Natural killer cell treated with Interleukin-12 subunit alpha and Interleukin-12 subunit beta and Interleukin-15 and Interleukin-18, amount 100 ng/mL, for 72 hours (primary cell): ENCODE measurements around the gene SORCS2. TPM values are rescaled to one million over a fixed set of nuclear protein-coding genes. Genes with fewer than 3 reads are reported as not detected.

Experiments used
- ATAC-seq, 2 donors: fragments of 150-1000 bp; cut with Tn5 transposase in 1 of 2; sonication (Bioruptor Pico), chemical (Tn5 transposase) in 1 of 2; 2 replicates each; pipeline ENCODE4 v1.10.0; 2021
- DNase-seq: peaks from one replicate; pipeline ENCODE4 v3.0.0; 2022; ENCODE audit warnings: low spot score
- H3K27ac Mint-ChIP-seq, 2 donors: 1 replicate in 1 of 2; 2 replicates in 1 of 2; pipeline ENCODE4 v1.8.0; 2022; ENCODE audit warnings: mixed read lengths in 2 of 2, mild to moderate bottlenecking in 1 of 2, moderate library complexity in 1 of 2
- H3K27me3 Mint-ChIP-seq, 2 donors: 1 replicate in 1 of 2; 2 replicates in 1 of 2; pipeline ENCODE4 v1.8.0; 2022; ENCODE audit warnings: mixed read lengths in 2 of 2
- H3K36me3 Mint-ChIP-seq: one replicate; pipeline ENCODE4 v1.8.0; 2022; ENCODE audit warnings: mixed read lengths
- H3K4me1 Mint-ChIP-seq, 2 donors: 1 replicate in 1 of 2; 2 replicates in 1 of 2; pipeline ENCODE4 v1.8.0; 2022; ENCODE audit warnings: low read depth in 2 of 2, mixed read lengths in 2 of 2, mild to moderate bottlenecking in 1 of 2
- H3K4me3 Mint-ChIP-seq: one replicate; pipeline ENCODE4 v1.8.0; 2022; ENCODE audit warnings: mixed read lengths
- H3K9me3 Mint-ChIP-seq: 2 replicates; pipeline ENCODE4 v1.8.0; 2022; ENCODE audit warnings: mixed read lengths
- total RNA-seq, 2 donors: library from RNA; stranded (reverse); gene quantifications; one replicate each; pipeline ENCODE4 v1.2.3, GENCODE V29; 2022

SORCS2 gene
- total RNA-seq, 2 donors from 2014 or later: 0.17 to 0.21 TPM

DNA sequence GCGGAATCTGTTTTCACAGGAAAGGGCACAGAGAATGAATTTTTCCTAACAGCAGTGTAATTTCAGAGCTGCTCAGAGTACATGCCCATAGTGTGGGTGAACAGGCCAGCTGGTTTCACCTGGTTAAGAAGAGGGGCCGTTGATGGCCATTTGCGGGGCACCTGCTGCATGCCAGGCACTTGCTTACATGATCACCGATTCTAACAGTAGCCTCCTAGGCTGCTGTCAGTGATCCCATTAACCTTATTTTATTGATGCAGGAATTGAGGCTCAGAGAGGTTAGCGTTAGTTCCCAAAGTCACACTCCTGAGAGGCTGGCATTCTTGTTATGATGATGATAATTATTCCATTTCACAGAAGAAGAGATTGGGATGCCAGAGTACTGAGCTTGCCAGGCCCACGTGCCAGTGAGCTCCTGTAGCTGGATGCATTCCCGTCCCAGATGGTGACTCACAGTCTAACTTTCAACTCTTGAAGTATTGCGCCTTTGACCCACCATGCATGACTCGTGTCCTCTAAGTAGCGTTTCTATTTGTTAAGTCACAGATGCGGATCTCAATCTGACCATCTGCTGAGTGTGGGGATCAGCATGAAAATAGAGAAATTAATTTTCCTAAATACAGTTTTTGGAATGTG, 165.9 kb downstream of the SORCS2 start:
- Mint-ChIP-seq H3K4me3 (no peak overlapping the region), H3K27me3 (no peaks in the 10 kb centered on the region), H3K4me1 (no peaks in the 10 kb centered on the region), H3K27ac (no peak overlapping the region), H3K9me3 (no peaks in the 10 kb centered on the region), H3K36me3 (no peaks in the 10 kb centered on the region)
- DNase-seq: no peak
- ATAC-seq: no peak

DNA sequence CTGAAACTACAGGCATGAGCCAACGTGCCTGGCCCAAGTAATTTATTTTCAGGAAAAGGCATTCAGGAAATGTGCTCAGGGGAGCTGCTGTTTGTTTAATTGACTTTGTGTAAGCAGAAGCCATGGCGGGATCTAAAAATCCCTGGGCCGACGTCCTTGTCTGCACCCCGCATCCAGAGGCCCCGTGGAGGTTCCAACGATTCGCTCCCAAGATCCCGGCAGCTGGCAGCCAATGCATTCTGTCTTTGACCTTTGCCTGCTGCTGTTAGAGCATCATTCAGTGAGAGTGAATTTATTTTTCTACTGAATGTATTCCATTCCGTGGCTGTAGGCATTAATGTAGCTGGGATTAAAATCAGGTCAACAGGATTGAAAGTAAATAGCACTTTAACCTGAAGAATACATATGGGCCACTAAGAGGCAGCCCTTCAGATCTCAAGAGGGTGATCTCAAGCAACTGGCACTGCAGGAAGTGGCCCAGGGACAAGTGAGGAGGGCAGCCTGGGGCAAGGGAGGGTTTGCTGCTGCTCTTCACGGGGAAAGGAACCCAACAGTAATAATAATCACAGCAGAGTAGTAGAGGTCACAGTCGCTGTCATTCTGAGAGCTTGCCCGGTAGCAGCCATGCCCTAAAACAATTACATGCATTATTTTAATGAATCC, 167.2 kb downstream of the SORCS2 start:
- Mint-ChIP-seq H3K27ac (no peak overlapping the region), H3K4me3 (no peak overlapping the region), H3K4me1 (peaks cover 0 to 2% of the 10 kb centered on the region in 2 donors), H3K9me3 (peaks cover 3% of the 10 kb centered on the region), H3K27me3 (no peaks in the 10 kb centered on the region), H3K36me3 (no peaks in the 10 kb centered on the region)
- ATAC-seq (no peak), DNase-seq (no peak)

DNA sequence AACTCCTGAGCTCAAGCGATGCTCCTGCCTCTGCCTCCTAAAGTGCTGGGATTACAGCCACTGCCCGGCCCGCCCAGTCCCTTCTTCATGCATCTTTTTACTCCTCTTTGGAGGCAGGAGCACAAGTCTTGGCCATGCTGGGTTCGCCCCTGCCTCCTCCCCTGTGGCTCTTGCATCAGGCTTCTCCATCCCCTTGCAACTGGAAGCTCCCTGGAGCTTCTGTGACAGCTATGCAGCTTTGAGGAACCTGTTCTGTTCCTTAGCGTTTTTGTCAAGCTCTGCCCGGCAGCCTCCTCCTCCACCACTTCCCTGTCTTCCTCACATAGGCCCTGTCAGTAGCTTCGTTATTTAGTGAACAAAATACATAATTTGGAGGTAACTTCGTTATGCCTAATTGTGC, 168.5 kb downstream of the SORCS2 start:
- H3K4me3 Mint-ChIP-seq: no peak overlapping the region
- ATAC-seq: no peak

DNA sequence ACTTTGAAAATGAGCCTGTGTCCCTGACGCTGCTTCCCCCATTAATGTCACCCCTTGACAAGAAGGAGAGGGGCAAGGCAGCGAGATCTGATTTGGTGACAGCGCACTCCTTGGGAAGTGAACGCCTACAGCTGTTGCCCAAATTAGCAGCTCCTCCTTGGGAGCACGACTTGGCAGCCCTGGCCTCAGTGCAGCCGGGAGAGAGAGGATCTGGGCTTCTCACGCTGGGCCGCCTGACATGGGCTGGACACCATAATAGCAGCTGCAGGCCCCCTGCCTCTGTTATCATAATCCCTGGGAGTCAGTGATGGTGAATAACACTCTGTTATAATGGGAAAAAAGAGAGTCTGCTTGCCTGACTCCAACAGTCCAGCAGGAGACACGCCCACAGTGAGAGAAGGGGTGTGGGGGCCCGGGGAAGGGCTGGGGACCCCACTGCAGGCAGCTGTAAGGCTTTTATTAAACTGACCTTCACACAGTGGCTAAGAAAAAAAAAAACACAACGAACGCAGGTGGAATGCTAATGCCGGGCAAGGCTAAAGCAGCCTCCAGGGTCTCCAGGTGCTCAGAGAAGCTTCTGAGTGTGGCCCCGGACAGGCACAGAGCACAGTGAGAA, 169.1 kb downstream of the SORCS2 start:
- DNase-seq (peak; percentile 38), ATAC-seq (no peak)
- Mint-ChIP-seq H3K9me3 (peaks cover 3% of the 10 kb centered on the region), H3K27ac (no peak overlapping the region), H3K4me1 (peaks cover 0 to 2% of the 10 kb centered on the region in 2 donors), H3K27me3 (peaks cover under 1 to 5% of the 10 kb centered on the region in 2 donors), H3K36me3 (no peaks in the 10 kb centered on the region), H3K4me3 (no peak overlapping the region)

More for the DNA sequence above, 168.5 kb downstream of the SORCS2 start:
- H3K4me1 Mint-ChIP-seq: peaks cover 0 to 2% of the 10 kb centered on the region in 2 donors
- H3K36me3 Mint-ChIP-seq: no peaks in the 10 kb centered on the region
- no peak overlapping the region for H3K27ac Mint-ChIP-seq
- peaks cover 3% of the 10 kb centered on the region for H3K9me3 Mint-ChIP-seq
- no peak for DNase-seq
- peaks cover 0 to 2% of the 10 kb centered on the region in 2 donors for H3K27me3 Mint-ChIP-seq

DNA sequence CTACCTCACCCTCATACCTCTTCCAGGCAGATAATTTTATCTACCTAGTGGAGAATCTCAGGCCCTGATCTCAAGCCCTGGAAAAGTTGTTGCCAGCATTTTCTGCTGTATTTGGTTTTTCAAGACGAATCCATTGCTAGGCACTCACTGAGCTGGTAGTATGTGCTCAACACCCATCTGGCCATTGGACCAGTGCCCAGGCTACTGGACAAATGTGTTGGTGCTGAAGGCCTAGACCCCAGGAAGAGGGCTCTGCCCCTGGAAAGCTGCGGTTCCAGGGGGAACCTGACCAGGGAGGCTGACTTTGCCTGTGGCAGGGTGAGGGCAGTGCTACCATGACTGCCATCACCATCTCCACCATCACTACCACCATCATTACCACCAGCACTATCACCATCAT, 170.0 kb downstream of the SORCS2 start:
- no peak for ATAC-seq
- H3K27ac Mint-ChIP-seq: no peak overlapping the region
- peaks cover 4 to 6% of the 10 kb centered on the region in 2 donors for H3K4me1 Mint-ChIP-seq
- DNase-seq: peak; percentile 37
- no peak overlapping the region for H3K4me3 Mint-ChIP-seq
- no peaks in the 10 kb centered on the region for H3K36me3 Mint-ChIP-seq
- peaks cover 6 to 9% of the 10 kb centered on the region in 2 donors for H3K27me3 Mint-ChIP-seq
- peaks cover 3% of the 10 kb centered on the region for H3K9me3 Mint-ChIP-seq

DNA sequence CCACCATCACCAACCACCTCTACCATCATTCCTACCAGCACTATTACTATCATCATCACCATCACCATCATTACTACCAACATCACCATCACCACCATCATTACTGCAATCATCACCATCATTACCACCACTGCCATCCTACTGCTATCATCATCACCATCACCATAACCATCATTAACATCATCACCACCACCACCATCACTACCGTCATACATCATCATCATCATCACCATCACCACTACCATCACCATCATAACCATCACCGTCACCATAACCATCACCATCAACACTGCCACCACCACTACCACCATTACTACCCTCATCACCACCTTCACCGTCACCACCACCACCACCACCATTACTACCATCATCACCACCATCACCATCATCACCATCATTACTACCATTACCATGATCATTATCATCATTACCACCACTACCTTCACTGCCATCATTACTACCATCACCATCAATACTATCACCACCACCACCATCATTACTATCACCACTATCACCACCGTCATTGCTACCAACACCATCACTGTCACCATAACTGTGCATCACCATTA, 170.6 kb downstream of the SORCS2 start:
- ATAC-seq: no peak

DNA sequence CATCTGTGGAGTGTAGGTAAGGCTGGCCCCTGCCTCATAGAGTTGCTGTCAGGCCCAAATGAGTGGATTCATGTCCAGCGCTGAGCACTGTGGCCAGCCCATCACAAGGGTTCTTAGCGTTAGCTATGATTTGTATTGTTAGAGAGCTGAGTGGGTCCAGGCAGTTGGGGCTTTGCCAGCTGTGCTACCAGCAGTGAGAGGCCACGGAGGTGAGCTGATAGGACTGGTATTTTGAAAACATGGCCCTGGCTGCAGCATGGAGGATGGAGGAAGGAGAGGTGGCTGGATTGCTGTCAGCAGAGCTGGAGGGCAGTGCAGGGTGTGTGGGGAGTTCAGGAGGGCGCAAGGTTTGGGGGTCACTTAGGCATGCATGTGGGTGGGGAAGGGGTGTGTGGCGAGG, 172.6 kb downstream of the SORCS2 start:
- ATAC-seq (no peak), DNase-seq (no peak)
- peaks cover 3% of the 10 kb centered on the region for H3K9me3 Mint-ChIP-seq
- H3K36me3 Mint-ChIP-seq: no peaks in the 10 kb centered on the region
- H3K27ac Mint-ChIP-seq: no peak overlapping the region
- peaks cover 6 to 9% of the 10 kb centered on the region in 2 donors for H3K27me3 Mint-ChIP-seq
- H3K4me1 Mint-ChIP-seq: peaks cover 4 to 6% of the 10 kb centered on the region in 2 donors
- H3K4me3 Mint-ChIP-seq: no peak overlapping the region

More for the DNA sequence above, 170.6 kb downstream of the SORCS2 start:
- Mint-ChIP-seq H3K4me1 (peaks cover 4 to 6% of the 10 kb centered on the region in 2 donors), H3K27ac (no peak overlapping the region), H3K36me3 (no peaks in the 10 kb centered on the region), H3K9me3 (peaks cover 3% of the 10 kb centered on the region), H3K27me3 (peaks cover 6 to 9% of the 10 kb centered on the region in 2 donors), H3K4me3 (no peak overlapping the region)
- no peak for DNase-seq

DNA sequence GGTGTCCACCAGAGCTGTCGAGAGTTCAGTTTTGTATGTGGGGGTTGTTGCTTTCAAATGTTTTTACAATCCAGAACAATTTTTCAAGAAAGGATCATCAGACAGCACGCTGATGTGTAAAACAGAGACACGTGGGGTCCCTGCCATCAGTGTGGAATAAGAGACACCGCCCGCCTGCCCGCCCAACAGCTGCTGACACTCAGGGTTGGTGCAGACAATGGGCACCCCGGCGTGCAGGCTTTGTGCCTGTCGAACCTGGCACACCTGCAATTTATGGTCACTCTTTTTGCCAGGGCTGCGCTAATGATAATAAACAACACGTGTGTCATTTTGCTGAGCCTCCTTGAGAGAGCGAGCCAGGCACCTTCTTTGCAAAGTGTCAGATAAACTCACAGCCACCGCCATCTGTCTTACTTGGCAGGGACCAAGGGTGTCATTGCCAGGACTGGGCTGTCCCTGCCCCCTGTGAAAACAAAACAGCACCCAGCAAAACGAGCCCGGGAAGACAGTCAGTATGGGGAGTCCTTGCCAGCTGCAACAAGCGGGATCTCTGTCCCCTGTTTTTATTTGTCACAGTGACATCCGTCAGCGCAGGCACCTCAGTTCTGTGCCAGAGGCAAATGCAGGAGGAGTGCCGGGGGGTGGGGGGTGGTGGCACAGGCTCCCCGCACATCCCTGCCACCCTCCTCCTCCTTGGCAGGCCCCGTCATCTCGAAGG, 173.3 kb downstream of the SORCS2 start:
- Mint-ChIP-seq H3K27ac (no peak overlapping the region), H3K36me3 (no peaks in the 10 kb centered on the region), H3K27me3 (peaks cover 6 to 9% of the 10 kb centered on the region in 2 donors), H3K9me3 (peaks cover 3% of the 10 kb centered on the region), H3K4me3 (no peak overlapping the region), H3K4me1 (peaks cover 4 to 6% of the 10 kb centered on the region in 2 donors)
- DNase-seq: peak; percentile 35
- no peak for ATAC-seq

DNA sequence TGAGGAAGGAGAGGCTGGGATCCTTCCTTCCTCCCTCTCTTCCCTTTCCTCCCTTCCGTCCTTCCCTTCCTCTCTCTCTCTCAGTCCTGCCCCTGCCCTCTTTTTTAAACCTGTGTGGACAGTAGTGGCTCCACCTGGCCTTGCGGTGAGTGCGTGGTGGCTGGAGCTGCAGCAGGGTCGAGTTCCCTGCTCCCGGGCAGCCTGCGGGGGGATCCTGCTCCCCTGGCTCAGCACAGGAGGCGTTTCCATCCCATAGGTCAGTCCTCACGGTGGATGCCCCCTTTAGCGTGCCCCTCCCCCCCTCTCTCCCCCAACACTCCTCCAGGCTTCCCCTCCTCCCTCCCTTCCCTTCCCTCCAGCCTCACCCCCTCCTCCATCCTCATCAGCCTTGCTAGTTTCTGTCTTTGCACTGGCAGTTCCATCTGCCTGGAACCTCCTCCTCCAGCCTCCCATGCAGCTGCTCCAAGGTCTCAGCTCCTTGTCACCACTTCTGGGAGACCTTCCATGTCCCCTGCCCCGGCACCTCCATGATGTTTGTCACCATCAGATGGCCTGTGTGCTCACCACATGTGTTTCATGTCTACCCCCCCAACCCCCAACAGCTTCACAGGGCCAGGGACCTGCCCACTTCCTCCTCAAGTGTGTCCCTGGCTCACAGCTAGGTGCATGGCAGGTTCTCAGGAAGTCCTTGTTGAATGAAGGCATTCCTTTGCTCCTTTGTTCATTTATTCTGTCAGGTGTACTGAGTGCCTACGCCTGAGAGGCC, 174.0 kb downstream of the SORCS2 start:
- H3K4me1 Mint-ChIP-seq: peaks cover 4 to 6% of the 10 kb centered on the region in 2 donors
- H3K27me3 Mint-ChIP-seq: peaks cover 6 to 9% of the 10 kb centered on the region in 2 donors
- no peak overlapping the region for H3K4me3 Mint-ChIP-seq
- no peak overlapping the region for H3K27ac Mint-ChIP-seq
- ATAC-seq (no peak), DNase-seq (peak; percentile 45)
- no peaks in the 10 kb centered on the region for H3K36me3 Mint-ChIP-seq
- peaks cover 3% of the 10 kb centered on the region for H3K9me3 Mint-ChIP-seq

DNA sequence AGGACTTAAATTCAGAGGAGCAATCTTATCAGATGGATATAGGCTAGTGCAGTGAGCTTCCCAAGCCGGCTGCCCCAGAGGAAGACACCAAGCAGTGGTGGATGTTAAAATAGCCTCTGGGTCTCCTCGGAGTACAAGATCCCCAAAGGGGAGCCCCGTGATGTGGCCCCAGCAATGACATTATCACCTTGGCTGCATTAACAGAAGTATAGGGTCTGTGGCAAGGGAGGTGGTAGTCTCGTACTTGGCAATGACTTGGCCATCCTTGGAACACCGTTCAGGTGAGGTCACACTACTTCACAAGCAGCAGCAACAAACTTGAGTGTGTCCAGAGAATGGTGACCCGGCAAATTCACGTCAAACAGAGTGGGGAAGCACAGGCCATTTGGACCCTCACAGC, 174.6 kb downstream of the SORCS2 start:
- peak; percentile 28 for DNase-seq
- no peaks in the 10 kb centered on the region for H3K36me3 Mint-ChIP-seq
- ATAC-seq: no peak
- H3K27me3 Mint-ChIP-seq: peaks cover 6 to 9% of the 10 kb centered on the region in 2 donors
- H3K4me3 Mint-ChIP-seq: no peak overlapping the region
- peaks cover 4 to 6% of the 10 kb centered on the region in 2 donors for H3K4me1 Mint-ChIP-seq
- H3K9me3 Mint-ChIP-seq: peaks cover 3% of the 10 kb centered on the region
- H3K27ac Mint-ChIP-seq: no peak overlapping the region

DNA sequence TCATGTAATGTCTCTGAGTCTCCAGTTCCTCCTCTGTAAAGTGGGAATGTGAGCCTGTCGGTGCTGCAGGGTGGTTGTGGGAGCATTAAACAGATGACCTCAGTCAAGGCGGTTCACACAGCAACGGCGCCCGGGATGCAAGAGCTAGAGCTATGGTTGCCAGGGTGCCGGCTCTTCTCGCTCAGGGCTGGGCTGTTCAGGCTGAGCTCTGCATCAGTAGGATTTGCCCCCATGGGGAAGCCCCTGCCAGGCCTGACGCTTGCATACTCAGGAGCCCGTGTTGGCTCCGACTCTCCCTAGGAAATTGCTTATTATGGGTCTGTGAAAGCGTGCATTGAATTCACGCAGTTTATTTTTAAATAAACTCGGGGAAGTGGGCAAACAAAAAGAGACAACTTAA, 175.1 kb downstream of the SORCS2 start:
- Mint-ChIP-seq H3K27ac (no peak overlapping the region), H3K36me3 (no peaks in the 10 kb centered on the region), H3K9me3 (peaks cover 3% of the 10 kb centered on the region), H3K4me1 (peaks cover 4 to 6% of the 10 kb centered on the region in 2 donors), H3K27me3 (peaks cover 6 to 9% of the 10 kb centered on the region in 2 donors), H3K4me3 (no peak overlapping the region)
- DNase-seq: no peak
- ATAC-seq: no peak

DNA sequence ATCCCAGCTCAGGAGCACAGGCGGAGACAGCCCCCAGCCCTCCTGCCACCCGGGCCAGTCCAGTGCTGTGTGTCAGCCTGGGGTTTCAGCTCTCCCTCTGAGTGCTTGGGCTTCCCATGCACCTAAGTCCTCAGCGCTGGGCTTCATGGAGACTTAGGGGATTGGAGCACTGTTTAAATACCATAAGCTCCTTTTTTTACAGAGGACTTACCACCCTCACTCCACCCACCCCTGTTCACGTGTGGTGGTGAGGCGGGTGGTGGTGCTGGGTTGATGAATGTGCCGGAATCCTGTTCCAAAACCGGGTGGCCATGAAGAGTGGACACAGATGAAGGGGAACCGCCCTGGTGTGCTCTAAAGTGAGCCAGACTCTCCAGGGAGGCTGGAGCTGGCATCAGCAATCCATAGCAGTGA, 175.5 kb downstream of the SORCS2 start:
- Mint-ChIP-seq H3K27ac (no peak overlapping the region), H3K27me3 (peaks cover 8 to 10% of the 10 kb centered on the region in 2 donors), H3K4me3 (no peak overlapping the region), H3K9me3 (peaks cover 3% of the 10 kb centered on the region), H3K4me1 (peaks cover 4 to 6% of the 10 kb centered on the region in 2 donors), H3K36me3 (no peaks in the 10 kb centered on the region)
- ATAC-seq (no peak), DNase-seq (peak; percentile 45)

DNA sequence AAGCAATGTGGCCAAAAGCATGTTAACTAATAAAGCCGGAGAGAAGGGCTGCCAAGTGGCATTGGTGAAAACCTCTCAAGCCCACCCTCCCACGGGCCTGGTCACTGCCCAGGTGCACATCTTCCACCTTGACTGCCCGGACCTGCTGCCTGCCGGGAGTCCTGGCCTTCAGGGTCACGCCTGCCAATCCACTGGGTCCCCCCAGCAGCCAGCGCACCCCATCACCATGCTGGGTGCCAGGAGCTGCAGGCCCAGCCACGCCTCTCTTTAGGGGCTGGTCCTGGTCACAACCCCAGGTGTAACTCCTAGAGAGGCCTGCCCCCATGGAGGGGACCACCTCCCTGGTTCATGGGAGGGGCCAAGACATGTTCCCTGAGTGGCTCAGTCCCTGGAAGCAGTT, 176.0 kb downstream of the SORCS2 start:
- peaks cover 4 to 6% of the 10 kb centered on the region in 2 donors for H3K4me1 Mint-ChIP-seq
- no peak overlapping the region for H3K4me3 Mint-ChIP-seq
- no peaks in the 10 kb centered on the region for H3K36me3 Mint-ChIP-seq
- peak in 1 of 2 donors; percentile 29 for ATAC-seq
- peaks cover 3% of the 10 kb centered on the region for H3K9me3 Mint-ChIP-seq
- peaks cover 11 to 12% of the 10 kb centered on the region in 2 donors for H3K27me3 Mint-ChIP-seq
- no peak overlapping the region for H3K27ac Mint-ChIP-seq
- peak; percentile 32 for DNase-seq
